Hematopoietic multipotent progenitor cell treated with erythropoietin and hydrocortisone succinate and interleukin-3 and kit ligand, for 8 days (in vitro differentiated cells): Measurements from ENCODE around the gene RFWD3.

Source experiments
- DNase-seq: peaks from one replicate; pipeline ENCODE4 v3.0.0-alpha.2; 2015

Gene RFWD3

GRCh38 chr16:74611721-74612120, 55.0 kb downstream of the RFWD3 start:
- no peak for DNase-seq

- DNase-seq = peak; percentile 63
These were observed 57.7 kb downstream of the RFWD3 start for GRCh38 chr16:74608944-74609343.

GRCh38 chr16:74608381-74608780, 58.3 kb downstream of the RFWD3 start:
- no peak for DNase-seq

GRCh38 chr16:74607962-74608356, 58.7 kb downstream of the RFWD3 start:
- no peak for DNase-seq

GRCh38 chr16:74607310-74607961, 59.2 kb downstream of the RFWD3 start:
- no peak for DNase-seq

- peak; percentile 89 for DNase-seq
These were observed 60.0 kb downstream of the RFWD3 start, which contains the start of gene GLG1 for GRCh38 chr16:74606521-74607309. Gene GLG1, minus strand, starts transcription at chr16:74607114. Its CDS starts 20 bp downstream, at chr16:74607094.

GRCh38 chr16:74605746-74606520, 60.7 kb downstream of the RFWD3 start:
- DNase-seq = peak; percentile 23

- DNase-seq = no peak
These were observed 61.3 kb downstream of the RFWD3 start for GRCh38 chr16:74605332-74605731.

GRCh38 chr16:74603848-74604247, 62.8 kb downstream of the RFWD3 start:
- no peak for DNase-seq

- DNase-seq = peak; percentile 41
These were observed 65.4 kb downstream of the RFWD3 start for GRCh38 chr16:74601126-74601871.

- no peak for DNase-seq
These were observed 70.1 kb downstream of the RFWD3 start for GRCh38 chr16:74596586-74596985.

GRCh38 chr16:74592847-74593246, 73.8 kb downstream of the RFWD3 start:
- DNase-seq = no peak

- no peak for DNase-seq
These were observed 74.6 kb downstream of the RFWD3 start for GRCh38 chr16:74591876-74592650.

- no peak for DNase-seq
These were observed 79.7 kb downstream of the RFWD3 start for GRCh38 chr16:74586948-74587347.

- peak; percentile 31 for DNase-seq
These were observed 80.7 kb downstream of the RFWD3 start for GRCh38 chr16:74585846-74586443.

GRCh38 chr16:74583926-74584666, 82.6 kb downstream of the RFWD3 start:
- DNase-seq = no peak

GRCh38 chr16:74582970-74583369, 83.7 kb downstream of the RFWD3 start:
- no peak for DNase-seq

GRCh38 chr16:74580833-74581232, 85.8 kb downstream of the RFWD3 start:
- DNase-seq = no peak

GRCh38 chr16:74578838-74579237, 87.8 kb downstream of the RFWD3 start:
- no peak for DNase-seq

- no peak for DNase-seq
These were observed 88.2 kb downstream of the RFWD3 start for GRCh38 chr16:74578433-74578832.

- no peak for DNase-seq
These were observed 88.8 kb downstream of the RFWD3 start for GRCh38 chr16:74577882-74578366.
